Measurements from ENCODE around the gene CMPK1.
"Not testable (repeated sequence)": the region's sequence is repeated elsewhere in the genome, so short reads cannot be mapped to it uniquely, and the experiment has no call there.

The CMPK1 gene

DNA sequence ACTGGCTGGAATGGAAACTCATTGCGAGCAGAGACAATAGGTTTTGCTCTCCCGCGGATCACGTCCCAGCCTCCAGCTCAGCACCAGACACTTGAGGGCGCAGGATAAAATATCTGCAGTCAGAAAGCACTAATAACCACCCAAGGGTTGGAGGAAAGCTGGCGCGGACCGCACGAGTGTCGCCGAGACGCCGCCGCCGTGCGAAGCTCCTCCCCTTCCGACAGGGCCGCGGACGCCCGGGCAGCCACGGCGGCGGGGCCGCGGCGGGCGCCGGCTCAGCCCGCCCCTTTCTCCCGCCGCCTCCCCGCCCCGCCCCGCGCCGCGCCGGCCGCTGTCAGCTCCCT is at the start of gene CMPK1:
Gene CMPK1 (plus strand): TSS at position 213 of the 344 bp plus-strand sequence. CDS start 156 bp downstream, outside the sequence.
- DNase-seq = peak; percentile 87

DNA sequence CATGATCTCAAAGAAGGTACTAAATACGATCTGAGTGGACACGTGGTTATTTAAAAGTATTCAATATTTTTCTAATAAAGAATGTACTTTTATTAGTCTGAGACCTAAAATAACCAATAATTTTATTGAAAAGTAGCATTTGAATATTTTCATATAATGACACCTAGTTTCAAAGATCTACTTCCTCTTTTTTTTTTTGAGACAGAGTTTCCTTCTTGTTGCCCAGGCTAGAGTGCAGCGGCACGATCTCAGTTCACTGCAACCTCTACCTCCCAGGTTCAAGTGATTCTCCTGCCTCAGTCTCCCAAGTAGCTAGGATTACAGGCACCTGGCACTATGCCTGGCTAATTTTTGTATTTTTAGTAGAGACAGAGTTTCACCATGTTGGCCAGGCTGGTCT is 45.5 kb upstream of the CMPK1 start:
- DNase-seq = not testable (repeated sequence)

GRCh38 chr1:47294863-47295262 is 38.7 kb upstream of the CMPK1 start:
- not testable (repeated sequence) for DNase-seq

- DNase-seq = no peak
Measured at GRCh38 chr1:47295579-47295978, 38.0 kb upstream of the CMPK1 start.

DNA sequence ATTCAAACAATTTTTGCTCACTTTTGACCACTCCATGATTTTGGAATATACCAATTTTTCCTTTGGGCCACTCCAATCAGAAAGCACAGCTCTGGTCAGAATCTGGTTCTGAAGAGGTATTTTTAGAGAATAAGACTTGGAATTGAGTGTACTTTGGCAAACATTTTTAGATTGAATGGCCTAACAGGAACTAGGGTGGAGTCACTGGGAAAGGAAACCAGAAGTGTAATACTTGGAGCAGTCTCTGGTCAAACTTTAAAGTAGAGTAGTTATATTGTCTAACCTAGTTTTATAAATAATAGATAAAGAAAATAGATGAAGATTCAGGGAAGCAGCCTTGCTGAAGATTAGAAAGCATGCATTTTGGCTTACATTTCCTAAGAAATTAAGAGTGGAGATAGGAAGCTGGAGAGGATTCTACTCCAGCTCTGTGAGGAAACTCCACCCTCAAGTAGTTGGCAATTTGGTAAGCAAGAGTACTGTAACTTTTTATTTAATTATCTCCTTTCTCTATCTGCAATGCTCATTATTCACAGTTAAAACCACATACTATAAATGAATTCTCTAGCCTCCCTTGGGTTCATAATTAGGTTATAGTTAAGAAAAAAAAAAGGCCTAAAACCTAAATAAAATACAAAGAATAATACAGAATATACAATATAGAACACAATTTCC is 35.4 kb upstream of the CMPK1 start:
- no peak for DNase-seq

- no peak for DNase-seq
Measured at GRCh38 chr1:47302472-47302871, 31.1 kb upstream of the CMPK1 start.

- no peak for DNase-seq
Measured at GRCh38 chr1:47309427-47309826, 24.2 kb upstream of the CMPK1 start.

- DNase-seq = peak; percentile 96
Measured at GRCh38 chr1:47313915-47314664, 19.5 kb upstream of the CMPK1 start, which contains the start of gene STIL. Gene STIL (minus strand): TSS chr1:47314147. CDS start chr1:47310319, 3,828 bp downstream.

DNA sequence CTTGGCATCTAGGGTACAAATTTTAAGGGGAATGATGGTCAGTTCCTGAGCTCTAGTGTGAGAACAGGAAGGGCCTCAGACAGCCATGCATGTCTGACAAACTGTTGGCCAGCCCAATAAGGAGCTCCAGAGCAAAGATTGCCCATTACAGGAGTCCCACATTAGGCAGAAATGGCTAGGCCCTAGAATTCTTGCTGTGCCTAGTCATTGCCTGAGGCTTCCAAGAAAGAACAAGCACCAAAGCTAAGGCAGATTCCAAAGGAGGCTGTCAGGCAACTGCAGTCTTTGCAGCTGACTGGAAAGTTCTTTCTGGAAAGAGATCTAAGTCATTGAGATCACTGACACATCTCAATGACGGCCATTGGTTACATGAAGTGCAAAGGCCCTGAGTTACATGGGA is 15.7 kb upstream of the CMPK1 start:
- no peak for DNase-seq

DNA sequence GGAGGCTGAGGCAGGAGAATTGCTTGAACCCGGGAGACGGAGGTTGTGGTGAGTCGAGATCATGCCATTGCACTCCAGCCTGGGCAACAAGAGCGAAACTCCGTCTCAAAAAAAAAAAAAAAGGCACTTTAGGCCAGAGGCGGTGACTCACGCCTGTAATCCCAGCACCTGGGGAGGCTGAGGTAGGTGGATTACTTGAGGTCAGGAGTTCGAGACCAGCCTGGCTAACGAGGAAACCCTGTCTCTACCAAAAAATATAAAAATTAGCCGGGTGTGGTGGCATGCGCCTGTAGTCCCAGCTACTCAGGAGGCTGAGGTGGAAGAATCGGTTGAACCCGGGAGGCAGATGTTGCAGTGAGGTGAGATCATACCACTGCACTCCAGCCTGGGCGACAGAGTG is 13.6 kb upstream of the CMPK1 start:
- not testable (repeated sequence) for DNase-seq

GRCh38 chr1:47323599-47324031 is 10.0 kb upstream of the CMPK1 start:
- DNase-seq = no peak

GRCh38 chr1:47324682-47325081 is 8.9 kb upstream of the CMPK1 start:
- DNase-seq = no peak

DNA sequence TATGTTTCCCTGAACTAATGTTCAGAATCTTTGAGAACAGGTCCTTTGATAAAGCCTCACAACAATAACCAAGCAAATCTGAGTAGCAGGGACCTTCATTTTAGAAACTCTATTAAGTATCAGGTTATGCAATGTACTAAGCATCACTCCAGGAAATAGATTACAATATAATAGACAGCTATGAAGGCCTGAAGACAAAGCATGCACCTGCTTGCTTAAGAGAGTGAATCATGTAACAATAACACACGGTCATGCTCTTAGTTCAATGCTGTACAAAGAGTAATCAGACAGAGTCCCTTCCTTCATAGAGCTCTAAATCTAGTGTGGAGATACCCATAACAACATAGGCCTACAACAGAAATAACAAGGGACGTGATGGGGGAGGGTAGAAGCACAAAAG is 8.1 kb upstream of the CMPK1 start:
- DNase-seq = no peak

- DNase-seq = no peak
Measured at GRCh38 chr1:47326271-47326670, 7.3 kb upstream of the CMPK1 start.

DNA sequence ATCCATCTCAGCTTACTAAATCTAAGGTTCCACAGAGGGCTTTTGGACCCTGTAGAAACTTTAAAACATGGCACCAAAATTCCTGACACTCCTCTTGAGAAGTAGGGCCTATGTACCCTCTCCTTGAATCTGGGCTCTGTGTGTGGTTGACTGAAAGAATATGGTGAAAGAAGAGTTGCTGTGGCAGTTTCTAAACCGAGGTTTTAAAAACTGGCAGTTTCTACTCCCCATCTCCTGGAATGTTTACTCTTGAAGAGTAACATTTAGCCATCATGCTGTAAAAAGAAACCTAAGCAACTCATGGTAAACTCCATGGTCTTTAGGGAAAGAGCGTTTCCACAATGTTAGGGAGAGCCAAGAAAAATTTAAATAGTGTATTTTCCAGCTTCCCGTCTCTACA is 4.6 kb upstream of the CMPK1 start:
- no peak for DNase-seq

GRCh38 chr1:47330212-47330611 is 3.4 kb upstream of the CMPK1 start:
- DNase-seq = no peak

- no peak for DNase-seq
Measured at GRCh38 chr1:47331875-47332274, 1.7 kb upstream of the CMPK1 start.

DNA sequence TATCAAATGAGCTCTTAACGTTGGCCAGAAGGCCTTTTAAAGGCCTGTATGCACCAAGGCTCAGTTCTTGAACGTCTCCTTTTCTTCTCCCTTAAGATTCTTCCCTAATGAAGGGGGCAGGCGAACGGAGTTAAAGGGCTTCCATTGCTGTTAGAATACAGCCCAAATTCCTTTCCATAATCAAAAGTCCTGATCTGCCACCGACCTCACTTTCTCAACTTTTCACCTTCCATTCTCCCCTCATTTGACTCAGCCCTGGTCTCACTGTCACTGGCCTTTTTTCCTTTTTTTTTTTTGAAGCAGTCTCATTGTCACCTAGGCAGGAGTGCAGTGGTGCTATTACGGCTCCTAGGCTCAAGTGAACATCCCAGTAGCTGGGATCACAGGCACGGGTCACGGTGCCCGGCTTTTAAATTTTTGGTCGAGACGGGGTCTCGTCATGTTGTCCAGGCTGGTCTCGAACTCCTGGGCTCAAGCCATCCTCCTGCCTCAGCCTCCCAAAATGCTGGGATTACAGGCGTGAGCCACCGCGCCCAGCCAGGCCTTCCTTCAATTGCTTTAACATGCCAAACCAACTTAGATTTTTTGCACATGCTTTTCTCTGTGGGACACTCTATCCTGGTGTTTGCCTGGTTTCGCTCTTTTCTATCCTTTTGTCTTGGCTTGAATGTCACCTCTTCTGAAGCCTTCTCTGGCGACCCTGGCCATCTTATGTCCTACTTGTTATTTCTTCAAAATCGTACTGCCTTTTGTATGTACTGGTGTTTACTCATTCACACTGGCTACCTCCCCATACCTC is 612 bp upstream of the CMPK1 start:
- DNase-seq = no peak

GRCh38 chr1:47333922-47334764 is 553 bp downstream of the CMPK1 start:
- peak; percentile 78 for DNase-seq

DNA sequence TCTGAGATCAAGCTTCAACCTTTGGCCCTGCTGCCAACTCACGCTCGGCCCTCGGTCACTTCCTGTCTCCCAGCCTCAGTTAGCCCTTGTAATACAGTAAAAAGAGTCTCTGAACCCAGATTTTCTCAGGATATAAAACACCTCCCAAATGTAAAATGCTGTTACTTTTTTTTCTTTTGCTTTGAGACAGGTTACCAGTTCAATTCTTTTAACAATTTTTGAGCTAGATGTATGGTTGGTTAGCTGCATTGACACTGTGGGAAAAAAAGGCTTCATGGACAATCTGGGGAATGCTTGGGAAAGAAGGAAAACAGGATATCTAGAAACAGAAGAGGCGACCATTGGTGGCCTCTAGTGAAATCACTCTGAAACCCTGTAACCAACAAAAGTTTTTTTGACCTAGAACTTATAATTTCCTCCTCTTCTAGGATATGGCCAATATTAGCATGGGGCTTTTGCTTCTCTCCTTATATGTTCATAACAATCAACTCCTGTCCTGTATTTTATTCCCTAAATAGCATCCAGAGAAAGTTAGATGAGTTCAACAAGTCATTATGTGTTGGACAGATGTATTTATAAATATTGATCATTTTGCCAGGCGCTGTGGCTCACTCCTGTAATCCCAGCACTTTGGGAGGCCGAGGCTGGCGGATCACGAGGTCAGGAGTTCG is 1.3 kb downstream of the CMPK1 start:
- DNase-seq = no peak

DNA sequence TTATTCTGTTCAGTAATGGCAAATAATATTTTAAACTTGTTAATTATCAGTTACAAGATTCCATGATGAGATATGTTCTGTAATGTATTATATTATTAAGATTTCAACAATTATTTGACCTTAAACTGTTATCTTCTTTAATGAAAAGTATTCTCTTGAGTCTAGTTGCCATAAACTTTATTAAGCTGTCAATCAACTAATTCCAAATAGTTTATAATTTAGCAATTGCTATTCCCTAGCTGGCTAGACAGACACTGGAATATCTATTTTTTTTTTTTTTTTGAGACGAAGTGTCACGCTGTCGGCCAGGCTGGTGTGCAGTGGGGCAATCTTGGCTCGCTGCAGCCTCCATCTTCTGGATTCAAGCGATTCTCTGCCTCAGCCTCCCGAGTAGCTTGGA is 3.8 kb downstream of the CMPK1 start:
- no peak for DNase-seq
